GM12874 (cell line): Measurements from ENCODE around the gene RPL13.

Source experiments
- CTCF ChIP-seq: IDR thresholded peaks from 2 replicates; pipeline ENCODE4 v1.5.1; 2011; ENCODE audit warnings: low read depth, mild to moderate bottlenecking, control low read depth, low read length, moderate library complexity; ENCODE audit not compliant: insufficient read depth

The RPL13 gene

GRCh38 chr16:89550421-89551007 lies 10.0 kb upstream of the RPL13 start:
- no peak for TF ChIP-seq CTCF

GRCh38 chr16:89552329-89552728 lies 8.2 kb upstream of the RPL13 start:
- TF ChIP-seq CTCF = no peak

- TF ChIP-seq CTCF = no peak
These were observed 7.6 kb upstream of the RPL13 start for GRCh38 chr16:89552913-89553312.

- no peak for TF ChIP-seq CTCF
These were observed 6.7 kb upstream of the RPL13 start for GRCh38 chr16:89553733-89554132.

- TF ChIP-seq CTCF = no peak
These were observed 6.1 kb upstream of the RPL13 start for GRCh38 chr16:89554343-89554742.

- no peak for TF ChIP-seq CTCF
These were observed 5.2 kb upstream of the RPL13 start for GRCh38 chr16:89555265-89555664.

GRCh38 chr16:89555780-89556179 lies 4.7 kb upstream of the RPL13 start:
- no peak for TF ChIP-seq CTCF
